A549 (cell line): Measurements from ENCODE around the gene SPAG17. TPM values are rescaled to one million over a fixed set of nuclear protein-coding genes. Genes with fewer than 3 reads are reported as not detected.

Experiments
- HOXA7 ChIP-seq: fragments of 250-450 bp; sonication (Bioruptor Pico); IDR thresholded peaks from 2 replicates; pipeline ENCODE4 v1.5.0; 2020; ENCODE audit warnings: mild to moderate bottlenecking, moderate library complexity
- JUN ChIP-seq, 2 experiments: fragments of >200 bp; sonication (Bioruptor Twin); formaldehyde crosslinking; IDR thresholded peaks; 2 replicates in 1 of 2; 3 replicates in 1 of 2; pipeline ENCODE4 v1.6.1; 2016 to 2017
- NPAS2 ChIP-seq: fragments of 250-450 bp; sonication (Bioruptor Pico); IDR thresholded peaks from 2 replicates; pipeline ENCODE4 v1.8.0; 2022; ENCODE audit warnings: mild to moderate bottlenecking, moderate library complexity, borderline replicate concordance
- polyA plus RNA-seq, 4 experiments: library from polyadenylated mRNA; depleted of rRNA in 3 of 4; stranded (reverse); fragments of >200 nt; fragmentation: RNase III in 1 of 4; extraction: RNeasy Plus Mini Kit Qiagen cat#74134 plus additional on column Dnase treatment in 1 of 4; gene quantifications; 2 replicates in 3 of 4; 3 replicates in 1 of 4; pipeline ENCODE4 v1.2.3, GENCODE V29; 2011 to 2017

SPAG17 gene
- polyA plus RNA-seq, 2 of the 4 experiments (the other 2 are of a cell fraction): 0.13 TPM; not detected in 1

- TF ChIP-seq NPAS2 (no peak), JUN (IDR thresholded peaks at IDR 0.05) (no peak), HOXA7 (CRISPR knock-in tag) (no peak)
- TF ChIP-seq, all 56 proteins: peak for 0
Observed at GRCh38 chr1:117904485-117904884, 280.5 kb downstream of the SPAG17 start (continued).
